Activated CD8-positive, alpha-beta memory T cell treated with anti-CD3 and anti-CD28 coated beads for 48 hours (primary cell): Measurements from ENCODE around the gene HOXA2.

Source experiments
- DNase-seq, 3 experiments: peaks; one replicate each; pipeline ENCODE4 v3.0.0-alpha.2; 2020; ENCODE audit warnings: low read depth in 2 of 3, low spot score in 2 of 3

The HOXA2 gene

DNA sequence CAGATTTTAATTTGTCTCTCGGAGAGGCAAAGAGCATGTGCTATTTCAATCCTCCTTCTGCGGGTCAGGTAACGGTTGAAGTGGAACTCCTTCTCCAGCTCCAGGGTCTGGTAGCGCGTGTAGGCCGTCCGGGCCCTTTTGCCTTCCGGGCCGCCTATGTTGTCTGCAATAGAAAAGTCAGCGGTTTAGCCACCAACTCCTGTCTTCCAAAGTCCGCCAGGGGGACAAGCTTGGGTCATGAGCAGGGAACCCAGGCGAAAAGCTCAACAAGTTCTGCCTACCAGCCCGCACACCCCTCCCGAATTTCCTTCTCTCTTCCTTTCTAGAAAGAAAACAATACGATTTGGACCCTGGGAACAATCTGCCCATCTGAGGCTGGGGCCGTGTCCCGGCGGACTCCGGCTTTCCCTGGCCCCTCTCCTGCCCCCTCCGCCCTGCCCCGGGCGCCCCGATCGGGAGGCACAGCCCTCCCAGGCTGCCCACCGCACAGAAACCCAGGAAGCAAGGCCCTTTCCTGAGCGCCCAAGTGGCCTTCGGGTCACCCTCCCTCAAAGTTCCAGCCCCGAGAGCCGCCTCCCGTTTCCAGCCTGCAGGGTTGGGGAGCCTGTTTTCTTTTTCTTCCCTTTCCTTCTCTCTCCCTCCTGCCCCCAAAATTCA, 39.6 kb upstream of the HOXA2 start:
- no peak for DNase-seq

DNA sequence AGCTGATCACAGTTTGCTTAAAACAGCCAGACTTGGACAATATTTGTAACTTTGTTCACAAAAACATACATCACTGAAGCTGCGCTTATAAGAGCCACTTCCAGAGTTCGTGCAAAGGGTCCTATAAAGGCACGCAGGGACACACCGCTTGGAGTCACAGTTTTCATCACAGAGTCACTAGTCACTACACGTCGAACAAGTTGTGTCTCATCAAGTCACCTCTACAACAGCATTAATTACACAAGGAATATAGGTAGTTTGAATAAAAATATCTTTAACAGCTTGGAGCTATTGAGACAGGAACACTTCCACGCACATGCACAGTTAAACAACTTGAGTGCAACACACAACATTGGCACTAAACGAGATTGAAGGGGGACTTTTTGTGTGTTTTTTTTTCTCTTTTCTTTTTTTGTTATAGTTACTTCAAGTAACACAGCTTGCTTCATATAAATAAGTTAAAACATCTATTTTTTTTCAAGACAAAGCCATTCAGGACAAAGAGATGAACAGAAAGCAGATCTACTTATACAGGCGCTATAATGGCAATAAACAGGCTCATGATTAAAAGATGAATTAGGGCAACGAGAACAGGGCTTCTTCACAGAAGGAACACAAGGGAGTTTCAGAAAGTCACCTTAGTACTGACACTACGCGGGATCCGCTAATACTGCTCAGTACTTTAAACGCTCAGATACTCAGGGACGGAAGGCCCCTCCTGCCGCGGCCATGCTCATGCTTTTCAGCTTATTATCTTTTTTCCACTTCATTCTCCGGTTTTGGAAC, 38.8 kb upstream of the HOXA2 start:
- no peak for DNase-seq

DNA sequence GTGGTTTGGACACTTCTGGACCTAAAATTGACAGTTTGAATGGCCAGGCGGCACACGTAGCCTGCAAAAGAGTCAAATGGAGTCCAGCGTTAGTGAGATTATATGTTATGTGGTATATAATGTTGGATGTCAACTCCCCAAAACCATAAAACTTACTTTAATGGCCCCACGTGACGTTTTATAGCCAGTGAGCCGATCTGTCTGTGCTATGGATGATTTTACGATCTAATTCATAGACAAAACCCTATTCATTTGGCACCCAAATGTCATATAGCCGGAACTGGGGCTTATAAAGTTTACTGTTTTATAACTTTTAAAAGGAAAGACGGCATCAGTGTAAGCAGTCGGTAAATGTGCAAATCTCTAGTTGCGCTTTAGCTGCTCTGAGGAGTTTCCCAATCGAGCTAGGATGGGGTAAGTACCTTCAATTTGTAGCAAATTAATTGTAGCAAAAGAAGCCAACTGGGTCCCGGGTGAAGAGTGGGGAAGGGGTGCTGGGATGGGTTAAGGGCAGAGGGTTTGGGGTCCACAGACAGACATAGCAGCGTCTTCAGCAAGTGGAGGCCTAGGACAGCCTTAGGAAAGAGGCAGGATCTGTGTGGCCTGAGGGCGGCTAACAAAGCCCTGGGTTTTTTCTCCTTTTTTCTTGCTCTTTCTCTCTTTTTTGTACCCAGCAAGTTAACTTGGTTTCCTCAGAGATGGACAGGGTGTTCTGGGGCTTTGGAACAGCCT, 37.8 kb upstream of the HOXA2 start:
- no peak for DNase-seq

DNA sequence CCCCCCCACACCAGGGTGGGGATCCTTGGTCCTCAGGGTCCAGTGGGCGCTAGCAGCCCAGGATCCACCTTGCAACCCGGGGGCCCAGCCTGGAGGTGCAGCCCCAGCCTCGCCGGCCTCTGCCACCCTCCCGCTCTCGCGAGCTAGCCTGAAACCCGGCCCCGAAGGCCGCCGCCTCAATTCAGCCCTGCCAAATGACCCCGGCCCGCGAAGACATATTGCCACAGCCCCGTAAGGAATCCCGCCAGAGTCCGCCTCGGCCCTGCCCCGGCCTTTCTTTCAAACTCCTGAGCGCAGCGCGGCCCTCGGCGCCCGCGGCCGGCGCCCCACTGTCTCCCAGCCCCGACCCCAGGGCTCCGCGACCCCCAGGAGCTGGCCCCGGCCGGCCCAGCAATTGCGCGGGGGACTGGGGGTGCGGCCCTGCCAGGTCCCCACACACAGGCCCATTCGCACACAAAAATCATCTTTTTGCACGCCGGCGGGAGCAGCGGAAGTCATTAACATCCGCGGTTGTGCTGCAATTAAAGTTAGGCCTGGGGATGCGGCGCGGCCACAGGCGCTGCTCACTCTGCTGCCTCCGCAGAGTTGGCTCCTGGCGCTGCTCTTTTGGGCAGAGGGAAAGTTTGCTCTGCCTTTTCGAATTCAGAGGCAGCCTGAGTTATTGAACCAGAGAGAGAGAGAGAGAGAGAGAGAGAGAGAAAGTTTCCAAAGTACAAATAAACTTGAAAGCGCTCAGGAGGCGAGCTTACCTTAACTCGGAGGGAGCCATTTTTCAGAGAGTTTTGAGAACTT, 37.0 kb upstream of the HOXA2 start:
- no peak for DNase-seq

DNA sequence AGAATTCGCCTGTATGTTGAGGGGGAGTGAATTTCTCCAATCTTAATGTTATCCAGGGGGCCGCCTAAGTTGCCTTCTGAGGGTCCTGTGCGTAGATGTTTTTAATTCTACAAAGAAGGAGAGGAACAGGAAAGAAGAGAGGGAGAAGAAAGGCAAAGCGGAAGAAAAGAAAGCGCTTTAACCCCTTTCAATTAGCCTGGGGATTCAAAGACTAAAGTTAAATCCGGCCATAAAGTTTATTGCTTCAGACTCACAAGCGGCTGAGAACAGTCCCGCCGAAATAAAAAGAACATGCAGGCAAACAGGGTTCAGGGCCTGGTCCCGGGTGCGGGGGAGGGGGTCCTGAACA, 36.5 kb upstream of the HOXA2 start:
- no peak for DNase-seq

DNA sequence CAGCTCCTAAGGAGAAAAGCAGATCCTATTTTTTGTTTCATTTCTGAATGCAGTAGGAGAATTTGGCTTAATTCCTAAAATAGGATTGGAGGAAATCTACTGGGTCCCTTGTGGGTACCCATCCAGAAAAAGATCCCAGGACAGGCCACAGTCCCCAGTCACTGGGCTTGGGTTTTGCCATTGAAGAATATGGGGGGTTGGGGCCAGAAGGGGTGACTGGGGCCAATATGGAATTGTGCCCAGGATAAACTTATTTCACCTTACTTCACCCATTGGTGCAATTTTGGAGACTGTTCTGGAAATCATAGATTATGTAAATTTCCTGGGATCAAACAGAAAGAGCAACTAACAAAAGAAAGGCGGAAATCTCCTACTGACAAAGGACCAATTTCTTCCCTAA, 36.0 kb upstream of the HOXA2 start:
- no peak for DNase-seq

DNA sequence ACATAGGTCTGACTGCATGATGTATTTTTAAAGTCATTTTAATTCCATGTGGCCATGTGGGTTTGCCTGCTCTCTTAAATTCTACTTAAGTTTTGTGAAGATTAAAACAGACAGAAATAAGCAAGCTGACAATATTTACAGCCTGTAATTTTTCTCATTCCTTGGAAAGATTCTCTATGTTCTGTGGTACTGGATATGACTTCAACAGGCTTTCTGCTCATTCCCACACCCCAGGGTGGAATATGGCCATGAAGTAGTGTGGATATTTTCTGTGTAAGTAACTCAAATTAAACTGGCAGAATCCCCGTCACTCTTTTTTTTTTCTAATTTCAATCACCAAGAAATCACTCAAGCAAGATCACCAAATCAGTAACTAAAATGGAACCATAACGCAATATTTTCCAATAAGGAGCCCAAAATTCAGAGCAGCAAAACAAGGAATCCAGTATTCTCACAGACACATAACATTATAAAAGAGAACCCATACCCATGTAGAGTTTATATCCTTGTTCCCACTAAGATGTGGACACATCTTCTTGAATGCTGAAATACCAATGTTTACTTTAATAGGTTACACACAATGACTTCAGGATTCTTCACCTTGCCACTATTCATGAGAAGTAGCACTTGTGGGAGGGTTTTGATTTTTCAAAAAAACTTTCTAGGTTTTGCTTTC, 35.3 kb upstream of the HOXA2 start:
- DNase-seq: no peak

DNA sequence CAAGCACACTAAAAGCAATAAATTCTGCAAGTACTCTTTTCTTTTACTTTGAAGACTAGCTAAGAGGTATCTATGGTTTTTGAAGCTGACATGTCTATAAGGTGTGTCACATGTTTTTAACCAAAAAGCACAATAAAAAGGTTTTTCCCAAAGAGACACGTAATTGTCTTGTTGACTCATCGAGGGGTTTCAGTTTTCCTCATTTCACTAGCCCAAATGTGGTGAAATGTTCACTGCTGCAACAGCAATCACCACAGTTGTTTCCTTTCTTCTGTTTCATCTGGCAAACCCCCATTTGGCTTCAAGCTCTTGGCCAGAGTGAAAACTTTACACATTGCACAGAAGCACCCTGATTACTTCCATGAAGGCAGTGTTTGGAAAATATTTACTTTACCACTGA, 31.9 kb upstream of the HOXA2 start:
- DNase-seq: no peak

DNA sequence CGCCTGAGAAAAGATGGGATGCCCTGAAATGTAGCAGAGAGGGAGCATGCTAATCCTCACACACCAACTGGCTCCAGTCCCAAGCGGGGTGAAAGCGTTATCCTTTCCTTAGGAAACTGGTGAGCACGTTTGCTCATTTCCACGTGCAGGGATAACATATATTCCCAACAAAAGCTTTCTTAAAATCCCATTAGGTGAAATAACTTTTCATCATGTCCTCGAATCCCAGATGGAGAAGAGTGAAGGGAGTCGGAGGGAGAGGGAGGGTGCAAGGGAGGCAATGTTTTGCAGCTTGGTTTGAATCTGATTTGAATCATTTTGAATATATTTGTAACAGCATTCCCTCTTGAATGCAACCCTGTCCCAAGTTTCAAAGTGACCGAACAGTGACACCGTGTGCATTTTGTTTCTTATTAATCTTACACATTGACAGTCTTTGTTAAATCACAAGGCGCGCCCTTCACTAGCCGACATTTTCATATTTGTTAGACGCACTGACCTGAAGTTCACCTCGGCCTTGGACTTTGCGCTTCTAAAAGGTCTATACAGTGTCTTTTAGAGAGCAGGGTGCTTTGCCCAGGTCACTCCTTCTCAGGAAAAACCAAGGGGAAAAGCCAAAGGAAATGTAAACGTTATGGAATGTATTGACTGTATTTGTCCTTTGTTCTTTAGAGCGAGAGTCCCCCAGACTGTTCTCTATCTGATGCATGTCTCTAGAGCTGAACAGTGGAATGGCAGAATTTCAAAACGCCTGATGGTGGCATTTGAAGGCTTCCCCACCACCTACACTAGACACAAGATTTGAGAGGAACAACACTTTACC, 31.1 kb upstream of the HOXA2 start:
- DNase-seq: no peak

DNA sequence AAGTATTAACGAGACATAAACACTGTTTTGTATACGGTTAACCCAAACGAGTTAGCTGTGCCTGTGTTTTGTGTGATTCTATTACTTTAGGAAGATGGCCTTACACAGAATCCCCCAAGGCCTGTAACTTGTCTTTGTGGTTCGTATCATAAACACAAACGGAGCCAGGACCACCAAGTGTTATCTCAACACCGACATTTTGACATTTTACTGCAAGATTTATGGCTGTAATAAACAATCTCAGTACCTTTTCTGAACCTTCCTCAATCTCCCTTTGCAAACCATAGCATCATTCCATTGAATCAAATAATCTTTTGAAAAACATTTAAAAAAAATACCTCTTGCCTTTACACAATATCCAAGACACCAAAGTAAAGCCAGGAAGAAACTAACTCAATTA, 30.5 kb upstream of the HOXA2 start:
- DNase-seq: no peak

DNA sequence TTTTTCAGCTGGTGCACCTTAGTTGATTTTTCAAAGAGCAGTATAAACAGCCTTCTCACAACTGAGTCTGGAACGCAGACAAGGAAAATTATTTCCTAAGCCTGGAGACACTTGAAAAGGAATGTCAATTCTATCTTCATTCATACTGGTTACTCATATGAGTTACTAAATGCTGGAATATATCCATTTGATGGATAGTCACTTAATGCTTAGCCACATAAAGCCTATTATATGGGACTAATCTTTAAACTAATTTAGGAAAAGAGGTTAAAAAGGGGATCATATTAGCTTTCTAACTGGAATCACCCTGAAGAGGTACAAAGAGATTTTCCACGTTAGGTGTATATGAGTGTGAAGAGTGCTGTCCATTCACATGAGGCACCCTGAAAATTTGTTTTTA, 29.7 kb upstream of the HOXA2 start:
- no peak for DNase-seq

DNA sequence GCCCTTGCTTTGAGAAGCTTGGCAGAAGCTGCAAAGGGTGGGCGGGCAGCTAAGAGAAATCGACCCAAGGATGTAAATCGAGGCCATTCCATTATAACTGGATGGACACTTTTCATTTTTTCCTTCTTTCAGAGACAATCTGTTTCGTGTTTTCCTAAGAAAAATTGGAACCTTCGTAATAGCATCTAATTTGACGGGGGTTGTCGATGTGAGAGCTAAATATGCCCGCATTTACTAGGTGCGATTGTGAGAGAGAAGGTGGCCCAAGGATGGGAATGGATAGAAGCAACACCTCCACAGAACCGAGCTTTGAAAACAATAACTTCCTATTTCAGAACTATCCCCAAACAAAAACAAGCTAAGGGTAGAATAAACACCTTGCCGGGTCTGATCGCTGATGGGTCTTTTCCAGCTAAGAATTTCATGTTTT, 28.9 kb upstream of the HOXA2 start:
- no peak for DNase-seq

DNA sequence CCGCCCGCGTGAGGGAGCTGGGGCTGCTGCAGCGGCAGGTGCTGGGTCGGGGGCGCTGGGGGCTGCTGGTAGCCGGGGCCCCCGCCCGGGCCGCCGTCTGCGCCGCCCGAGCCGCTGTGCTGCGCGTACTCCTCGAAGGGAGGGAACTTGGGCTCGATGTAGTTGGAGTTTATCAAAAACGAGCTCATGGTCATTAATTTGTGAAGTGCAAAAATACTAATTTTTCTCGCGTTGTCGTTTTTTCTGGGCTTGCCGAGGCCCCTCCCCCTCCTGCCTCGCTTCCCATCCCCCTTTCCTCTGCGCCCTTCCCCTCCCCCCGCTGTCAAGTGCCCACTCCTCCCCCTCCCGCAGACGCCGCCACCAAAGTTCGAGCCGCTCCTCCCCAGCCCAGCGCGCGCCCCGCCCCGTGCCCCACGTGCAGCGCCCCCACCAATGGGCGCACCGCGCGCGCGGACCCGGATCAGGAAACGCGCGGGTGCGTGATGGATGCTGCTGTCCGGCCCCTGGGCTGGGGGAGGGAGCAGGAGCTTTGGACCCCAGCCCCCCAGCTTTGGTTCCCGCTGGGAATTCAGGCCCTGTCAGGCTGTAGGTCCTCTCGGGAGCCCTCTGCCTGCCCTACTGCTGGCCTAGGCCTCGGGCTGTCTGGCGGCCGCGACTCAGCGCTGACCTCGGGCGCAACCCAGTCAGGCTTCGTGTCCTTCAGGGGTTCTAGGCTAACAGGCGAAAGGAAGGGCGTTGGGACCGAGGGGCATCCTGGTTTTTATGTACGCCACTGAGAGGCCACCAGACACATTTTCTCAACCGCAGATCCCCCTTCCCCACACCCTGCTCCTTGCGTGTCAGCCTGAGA, 28.3 kb upstream of the HOXA2 start, which contains the start of gene HOXA4:
Gene HOXA4, minus strand, starts transcription at position 218 of the 850 bp plus-strand sequence. Its CDS starts 24 bp downstream, at position 194.
- DNase-seq: peak in 1 of 3 experiments; percentile 36

DNA sequence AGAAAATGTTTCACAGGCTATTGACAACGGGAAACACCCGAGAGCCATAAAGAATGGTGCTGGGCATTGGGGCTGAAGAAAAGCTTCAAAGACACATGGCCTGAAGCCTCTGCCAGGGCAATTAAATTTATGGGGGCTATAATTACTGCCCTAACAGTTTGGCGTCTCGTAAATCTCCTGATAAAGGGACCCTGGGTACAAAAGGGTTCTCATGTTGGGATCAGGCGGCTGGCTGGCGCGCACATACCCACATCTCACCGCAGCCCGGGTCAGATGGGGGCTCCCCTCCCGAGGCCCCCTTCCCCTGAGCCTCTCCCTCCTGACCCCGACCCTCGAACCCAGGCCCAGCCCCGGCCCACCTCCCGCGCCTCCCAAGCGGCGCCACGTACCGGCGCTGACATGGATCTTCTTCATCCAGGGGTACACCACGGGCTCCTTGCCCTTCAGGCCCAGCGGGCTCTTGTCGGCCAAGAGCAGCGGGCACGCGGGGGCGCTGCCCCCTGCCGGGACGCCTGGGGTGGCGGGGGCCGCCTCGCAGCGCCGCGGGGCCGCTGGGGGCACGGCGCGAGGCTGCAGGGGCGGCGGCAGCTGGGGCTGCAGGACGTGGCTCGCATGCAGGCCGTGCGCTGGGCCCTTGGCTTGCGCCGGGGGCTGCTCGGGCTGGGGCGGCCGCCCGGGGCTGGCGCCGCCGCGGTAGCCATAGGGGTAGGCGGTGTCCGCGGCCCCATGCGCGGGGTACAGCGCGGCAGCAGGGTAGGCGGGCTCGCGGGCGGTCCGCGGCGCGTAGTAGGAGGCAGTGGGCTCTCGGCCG, 27.5 kb upstream of the HOXA2 start:
- no peak for DNase-seq

DNA sequence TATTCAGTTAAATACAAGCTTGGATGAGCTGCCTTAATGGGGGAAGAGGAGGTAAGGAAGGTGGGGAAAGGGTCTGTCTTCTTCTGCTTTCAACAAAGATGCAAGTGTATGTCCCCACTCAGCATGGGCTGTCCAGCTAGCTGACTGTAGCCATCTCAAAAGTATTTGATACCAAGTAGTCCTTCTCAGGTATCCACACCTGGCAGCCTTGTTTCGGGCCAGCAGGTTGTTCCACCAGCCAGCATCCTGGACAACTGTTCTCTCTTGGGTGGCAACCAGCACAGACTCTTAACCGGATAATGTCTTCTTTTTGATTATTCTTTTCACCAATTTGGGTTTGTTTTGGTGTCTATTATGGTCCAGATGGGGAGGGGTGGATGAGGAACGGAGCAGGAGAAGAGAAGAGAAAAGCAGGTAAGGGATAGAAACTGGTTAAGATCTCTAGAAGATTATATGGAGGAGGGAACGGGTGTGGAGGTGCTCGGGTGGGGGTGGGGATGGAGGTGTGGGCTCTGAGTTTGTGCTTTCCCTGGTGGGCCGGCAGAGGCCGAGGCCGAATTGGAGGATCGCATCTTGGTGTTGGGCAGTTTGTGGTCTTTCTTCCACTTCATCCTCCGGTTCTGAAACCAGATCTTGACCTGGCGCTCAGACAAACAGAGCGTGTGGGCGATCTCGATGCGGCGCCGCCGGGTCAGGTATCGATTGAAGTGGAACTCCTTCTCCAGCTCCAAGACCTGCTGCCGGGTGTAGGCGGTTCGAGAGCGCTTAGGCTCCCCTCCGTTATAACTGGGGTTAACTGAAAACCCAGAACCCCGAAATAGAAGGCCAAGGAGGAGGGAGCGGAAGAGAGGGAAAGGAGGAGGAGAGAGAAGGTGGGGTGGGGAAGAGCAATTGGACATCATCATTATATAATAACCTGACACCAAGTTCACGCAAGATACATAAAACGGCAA, 26.6 kb upstream of the HOXA2 start:
- DNase-seq: no peak

DNA sequence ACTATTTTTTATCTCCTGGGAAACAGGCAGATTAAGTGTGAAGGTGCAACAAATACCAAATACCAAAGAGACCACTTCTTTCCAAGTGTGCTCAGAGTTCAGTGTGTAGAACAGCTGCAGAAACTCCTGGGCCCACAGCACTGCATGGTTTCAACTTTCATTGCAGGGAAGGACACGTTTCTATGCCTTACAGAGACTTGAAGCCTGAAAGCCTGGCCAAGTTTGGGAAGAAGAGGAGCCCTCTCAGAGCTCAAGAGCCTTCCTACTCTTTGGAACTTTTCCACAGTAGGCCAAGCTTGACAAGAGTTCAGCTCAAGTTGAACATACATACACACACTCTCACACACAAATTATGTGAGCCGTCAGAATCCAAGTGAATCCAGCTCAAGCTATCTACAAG, 25.6 kb upstream of the HOXA2 start:
- no peak for DNase-seq
